ENCODE measurements around the gene RAB40B. TPM values are rescaled to one million over a fixed set of nuclear protein-coding genes. Genes with fewer than 3 reads are reported as not detected.

RAB40B gene
- total and polyA plus RNA-seq, 4 donors, result 4.9 to 12.2 (median 9.1) TPM

- 89 to 91% methylated on average over 17 to 18 of the region's 18 CpGs for WGBS, 2 donors
- Histone ChIP-seq H3K9ac (ENCODE audit: insufficient read depth in 1 of 2, low read length in 2 of 2) (no peak overlapping the region), H3K27ac (ENCODE audit: low read depth in 1 of 2, low read length in 1 of 2) (peak overlapping the region in 1 of 2 donors; percentile 92), H3K9me3 (ENCODE audit: control insufficient read depth in 4 of 4, insufficient read depth in 3 of 4, low read length in 3 of 4) (peaks cover 0 to 13% (median 5%) of the 10 kb centered on the region in 4 donors), H3K27me3 (ENCODE audit: control insufficient read depth in 3 of 3, insufficient read depth in 3 of 3, low read length in 2 of 3) (no peaks in the 10 kb centered on the region), H3K4me1 (ENCODE audit: control insufficient read depth in 5 of 5, insufficient read depth in 5 of 5, low read length in 5 of 5) (peaks cover 0 to 10% (median 5%) of the 10 kb centered on the region in 5 donors), H3K36me3 (ENCODE audit: control insufficient read depth in 4 of 4, insufficient read depth in 4 of 4, low read length in 4 of 4) (peaks cover 7 to 29% (median 19%) of the 10 kb centered on the region in 4 donors), H3K4me3 (no peak overlapping the region)
- TF ChIP-seq CTCF (IDR thresholded peaks at IDR 0.05; ENCODE audit: control extremely low read depth, extremely low read depth), result no peak
- ATAC-seq (ENCODE audit: insufficient read depth, low FRiP score), result no peak
- DNase-seq, result no peak
These were observed 38.1 kb upstream of the RAB40B start for GRCh38 chr17:82736511-82737185.

GRCh38 chr17:82734987-82735866, 36.7 kb upstream of the RAB40B start, which contains the start of gene FN3K:
TSS of gene FN3K (plus strand) at chr17:82735615. CDS start at chr17:82735637, 22 bp downstream.
- Histone ChIP-seq H3K9ac (ENCODE audit: insufficient read depth in 1 of 2, low read length in 2 of 2) (peak within 1 kb of the TSS in 1 of 2 donors; percentile 39), H3K27me3 (ENCODE audit: control insufficient read depth in 3 of 3, insufficient read depth in 3 of 3, low read length in 2 of 3) (no peaks in the 10 kb centered on the region), H3K4me1 (ENCODE audit: control insufficient read depth in 5 of 5, insufficient read depth in 5 of 5, low read length in 5 of 5) (peaks cover 0 to 10% (median 5%) of the 10 kb centered on the region in 5 donors), H3K4me3 (peak within 1 kb of the TSS; percentile 87), H3K27ac (ENCODE audit: low read depth in 1 of 2, low read length in 1 of 2) (peak within 1 kb of the TSS; percentile 68 to 92), H3K36me3 (ENCODE audit: control insufficient read depth in 4 of 4, insufficient read depth in 4 of 4, low read length in 4 of 4) (peaks cover 0 to 19% (median 9%) of the 10 kb centered on the region in 4 donors), H3K9me3 (ENCODE audit: control insufficient read depth in 4 of 4, insufficient read depth in 3 of 4, low read length in 3 of 4) (peaks cover 0 to 7% (median under 1%) of the 10 kb centered on the region in 4 donors)
- WGBS, 2 donors, result 3 to 8% methylated on average over 78 to 101 of the region's 101 CpGs
- no peak for ATAC-seq (ENCODE audit: insufficient read depth, low FRiP score)
- TF ChIP-seq CTCF (IDR thresholded peaks at IDR 0.05; ENCODE audit: control extremely low read depth, extremely low read depth), result no peak
- DNase-seq, result peak; percentile 65 to 77 (median 73)

- DNase-seq (no peak), ATAC-seq (ENCODE audit: insufficient read depth, low FRiP score) (no peak)
- Histone ChIP-seq H3K4me3 (no peak overlapping the region), H3K9me3 (ENCODE audit: control insufficient read depth in 4 of 4, insufficient read depth in 3 of 4, low read length in 3 of 4) (peaks cover 0 to 7% (median under 1%) of the 10 kb centered on the region in 4 donors), H3K27ac (ENCODE audit: low read depth in 1 of 2, low read length in 1 of 2) (no peak overlapping the region), H3K27me3 (ENCODE audit: control insufficient read depth in 3 of 3, insufficient read depth in 3 of 3, low read length in 2 of 3) (no peaks in the 10 kb centered on the region), H3K36me3 (ENCODE audit: control insufficient read depth in 4 of 4, insufficient read depth in 4 of 4, low read length in 4 of 4) (peaks cover 4 to 22% (median 12%) of the 10 kb centered on the region in 4 donors), H3K4me1 (ENCODE audit: control insufficient read depth in 5 of 5, insufficient read depth in 5 of 5, low read length in 5 of 5) (peaks cover 0 to 10% (median 0%) of the 10 kb centered on the region in 5 donors), H3K9ac (ENCODE audit: insufficient read depth in 1 of 2, low read length in 2 of 2) (no peak overlapping the region)
- TF ChIP-seq CTCF (IDR thresholded peaks at IDR 0.05; ENCODE audit: control extremely low read depth, extremely low read depth), result no peak
- WGBS, 2 donors, result 92 to 94% methylated on average over 13 of the region's 13 CpGs
These were observed 33.7 kb upstream of the RAB40B start for GRCh38 chr17:82732118-82732743.
